GM18867 (cell line): ENCODE measurements around the gene SARNP.
"Not testable (repeated sequence)": the region's sequence is repeated elsewhere in the genome, so short reads cannot be mapped to it uniquely, and the experiment has no call there.

ENCODE experiments used
- ATAC-seq: cut with Tn5 transposase; IDR thresholded peaks from one replicate; pipeline ENCODE4 v1.9.1; 2021; ENCODE audit warnings: mild to moderate bottlenecking, moderate library complexity; ENCODE audit not compliant: unreplicated experiment

Gene SARNP

DNA sequence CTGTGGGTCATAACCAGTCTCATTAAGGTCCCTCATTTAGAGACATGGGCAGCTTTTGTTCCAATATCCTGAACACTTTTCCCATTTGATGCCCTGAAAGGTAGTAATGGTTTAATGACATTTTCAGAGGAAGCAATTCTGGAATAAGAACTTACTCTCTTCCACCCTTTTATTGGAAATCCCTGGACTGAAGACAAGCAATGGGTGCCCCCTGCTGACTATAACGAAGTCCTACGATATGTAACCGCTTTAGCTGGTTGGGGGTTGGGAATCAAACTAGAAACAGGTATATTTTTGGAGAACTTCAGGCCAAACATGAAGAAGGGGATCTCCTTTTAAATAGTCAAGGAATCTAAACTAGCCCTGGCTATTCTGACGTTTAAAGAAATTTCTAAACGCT is 20.5 kb downstream of the SARNP start:
- ATAC-seq, result no peak

DNA sequence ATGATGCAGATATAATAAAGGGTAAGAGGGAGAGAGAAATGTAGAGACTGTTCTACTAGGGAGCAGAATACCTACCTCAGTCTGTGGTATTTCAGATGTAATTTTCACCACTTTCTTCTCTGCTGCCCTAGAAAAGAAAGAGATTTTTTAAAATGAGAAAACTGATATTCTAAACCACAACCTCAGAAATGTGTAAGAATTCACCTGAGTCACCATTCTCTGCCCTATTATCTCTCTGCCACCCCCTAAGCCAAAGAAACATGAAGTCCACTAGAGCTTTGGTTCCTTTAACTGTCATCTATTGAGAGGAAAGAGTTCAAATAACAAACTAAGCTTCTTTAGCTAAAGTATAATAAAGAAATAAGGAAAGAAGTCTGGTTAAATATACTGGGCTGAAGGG is 21.6 kb downstream of the SARNP start:
- ATAC-seq, result no peak

DNA sequence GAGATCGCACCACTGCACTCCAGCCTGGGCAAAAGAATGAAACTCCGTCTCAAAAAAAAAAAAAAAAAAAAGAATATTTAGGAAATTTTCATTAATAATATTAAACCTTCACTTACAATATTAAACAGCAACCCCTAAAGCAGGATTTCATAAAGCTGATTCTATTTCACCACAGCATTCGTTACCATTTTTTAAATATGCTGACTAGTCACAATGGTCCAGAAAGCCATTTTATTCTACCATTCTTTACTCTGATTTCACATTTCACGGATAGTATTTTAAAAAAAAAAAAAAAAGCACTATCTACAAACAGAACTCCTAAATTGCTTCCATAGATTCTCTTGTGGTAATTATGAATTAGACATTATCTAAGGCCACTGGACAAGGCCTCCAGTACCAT is 27.6 kb downstream of the SARNP start:
- ATAC-seq, result no peak

DNA sequence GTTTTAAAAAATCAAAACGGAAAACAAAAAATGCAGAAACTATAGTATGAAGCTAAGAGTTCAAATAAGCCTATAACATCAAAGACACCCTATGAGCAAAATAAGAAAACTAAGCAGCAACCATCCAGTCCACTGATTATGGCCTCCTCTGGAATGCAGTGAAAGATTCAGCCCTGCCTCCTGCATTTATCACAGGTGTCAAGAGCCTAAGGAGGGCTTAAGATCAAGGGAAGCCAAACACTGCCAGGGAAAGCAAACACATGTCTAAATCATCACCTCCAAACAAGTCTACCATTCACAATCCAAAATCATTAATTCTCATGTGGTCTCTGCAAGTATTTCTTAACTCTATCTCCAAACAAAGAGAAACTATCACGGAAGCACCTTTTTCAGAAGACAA is 28.4 kb downstream of the SARNP start:
- no peak for ATAC-seq

DNA sequence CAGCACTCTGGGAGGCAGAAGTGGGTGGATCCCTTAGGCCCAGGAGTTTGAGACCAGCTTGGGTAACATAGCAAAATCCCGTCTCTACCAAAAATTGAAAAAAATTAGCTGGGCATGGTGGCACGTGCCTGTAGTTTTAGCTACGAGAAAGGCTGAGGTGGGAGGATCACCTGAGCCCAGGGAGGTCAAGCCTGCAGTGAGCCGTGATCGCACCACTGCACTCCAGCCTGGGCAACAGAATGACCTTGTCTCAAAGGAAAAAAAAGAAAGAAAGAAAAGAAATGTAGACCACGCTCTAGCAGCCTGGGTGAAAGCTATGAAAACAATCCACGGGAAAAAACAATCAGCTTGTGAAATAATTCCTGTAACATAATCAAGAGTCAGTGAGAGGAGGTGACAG is 29.0 kb downstream of the SARNP start:
- no peak for ATAC-seq

DNA sequence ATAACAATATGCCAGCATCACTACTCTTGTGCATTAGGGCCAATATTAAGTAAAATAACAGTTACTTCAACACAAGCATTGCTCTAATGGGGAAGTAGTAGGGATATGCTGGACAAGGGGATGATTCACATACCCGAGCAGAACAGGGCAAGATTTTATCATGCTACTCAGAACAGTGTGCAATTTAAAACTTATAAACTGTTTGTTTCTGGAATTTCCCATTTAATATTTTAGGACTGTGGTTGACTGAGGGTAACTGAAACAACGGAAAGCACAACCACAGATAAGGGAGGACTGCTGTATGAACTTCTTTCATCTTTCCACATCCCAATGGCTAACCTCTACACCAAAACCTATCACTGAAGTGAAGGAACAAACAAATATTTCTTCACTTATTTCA is 36.8 kb downstream of the SARNP start:
- ATAC-seq, result no peak

DNA sequence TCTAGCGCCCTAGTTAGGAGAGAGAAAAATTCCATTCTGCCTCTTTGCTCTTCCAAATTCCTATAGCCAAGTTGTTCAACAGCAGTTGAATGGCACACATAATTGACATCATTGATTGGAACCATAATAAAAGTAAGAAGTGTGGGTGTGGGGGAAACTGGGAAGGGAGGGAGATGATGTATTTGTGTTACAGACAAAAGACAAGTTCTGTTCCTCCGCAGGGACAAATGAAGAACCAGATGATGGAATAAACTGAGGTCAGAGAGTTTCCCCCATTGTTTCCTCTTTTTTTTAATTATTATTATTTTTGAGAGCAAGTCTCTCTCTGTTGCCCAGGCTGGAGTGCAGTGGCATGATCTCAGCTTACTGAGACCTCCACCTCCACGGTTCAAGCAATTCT is 39.7 kb downstream of the SARNP start:
- ATAC-seq, result no peak

DNA sequence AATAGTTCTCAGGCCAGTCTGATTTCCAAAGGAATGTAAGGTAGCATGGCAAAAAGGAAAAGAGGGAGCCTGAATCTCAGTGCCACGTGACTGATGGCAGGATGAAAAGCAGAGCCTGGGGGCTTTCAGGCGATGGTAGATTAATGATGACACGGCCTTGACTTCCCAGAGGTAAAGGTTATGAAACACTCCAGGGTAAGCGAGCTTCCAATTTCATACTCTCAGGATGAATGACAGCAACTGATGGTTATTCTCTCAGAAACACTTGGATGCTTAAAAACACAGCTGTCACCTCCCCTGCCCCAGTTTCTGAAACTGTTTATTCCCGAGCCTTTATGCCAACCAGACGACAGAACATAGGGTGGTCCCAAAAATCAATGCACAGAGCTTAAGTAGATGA is 45.8 kb downstream of the SARNP start:
- ATAC-seq, result no peak

DNA sequence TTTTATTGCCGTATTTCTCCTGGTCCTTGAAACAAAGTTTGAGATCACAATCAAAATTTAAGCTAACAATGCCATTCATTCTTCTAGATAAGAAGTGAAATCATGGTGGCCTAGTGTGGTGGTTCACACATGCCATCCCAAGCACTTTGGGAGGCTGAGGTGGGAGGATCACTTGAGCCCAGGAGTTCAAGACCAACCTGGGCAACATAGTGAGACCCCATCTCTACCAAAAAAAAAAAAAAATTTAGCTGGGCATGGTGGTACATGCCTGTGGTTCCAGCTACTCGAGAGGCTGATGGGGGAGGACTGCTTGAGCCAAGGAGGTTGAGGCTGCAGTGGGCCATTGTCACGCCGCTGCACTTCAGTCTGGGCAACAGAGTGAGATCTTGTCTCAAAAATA is 50.4 kb downstream of the SARNP start:
- ATAC-seq, result no peak

DNA sequence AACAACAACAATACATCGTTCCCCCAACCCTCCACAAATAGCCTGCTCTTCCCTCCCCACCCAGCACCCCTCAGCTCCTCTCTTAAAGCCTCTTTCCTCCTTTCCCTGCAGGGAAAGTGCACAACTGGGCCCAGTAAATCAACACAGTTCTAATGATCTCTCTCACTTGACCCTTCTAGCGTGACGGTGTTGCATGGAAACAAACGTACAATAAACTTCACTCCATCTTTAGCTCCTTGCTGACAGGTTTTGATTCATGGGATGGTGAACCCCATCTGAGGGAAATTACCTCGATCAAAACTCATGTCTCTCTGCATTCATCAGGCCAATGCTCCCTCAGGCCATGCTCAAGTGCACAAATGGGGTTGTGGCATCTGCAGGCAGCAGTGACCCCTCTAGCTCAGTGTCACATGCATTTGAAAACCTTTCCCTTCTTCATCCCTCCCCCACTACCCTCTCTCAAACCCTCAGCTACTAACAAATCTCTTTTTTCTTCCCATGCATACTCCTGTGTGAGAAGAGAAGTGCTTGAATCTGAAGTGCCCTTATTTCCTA is 51.7 kb downstream of the SARNP start:
- no peak for ATAC-seq

DNA sequence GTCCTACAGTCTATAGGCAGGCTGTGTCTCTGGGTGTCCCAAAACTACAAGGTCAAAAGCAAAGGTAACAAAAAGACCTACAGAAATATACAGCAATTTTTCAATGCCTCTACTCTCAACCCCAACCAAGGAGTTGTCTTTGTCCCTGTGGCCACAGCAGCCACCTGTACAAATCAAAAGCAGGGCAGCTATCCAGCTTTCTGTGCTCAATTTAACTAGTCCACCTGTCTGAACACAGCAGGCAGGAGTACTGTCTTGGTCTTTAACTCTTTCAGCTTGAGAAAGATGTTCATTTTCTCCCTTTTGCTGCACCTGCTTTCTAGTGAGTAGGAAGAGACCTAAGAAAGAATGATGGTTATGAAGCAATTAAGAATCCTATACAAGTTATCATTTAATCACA is 54.9 kb downstream of the SARNP start:
- no peak for ATAC-seq

DNA sequence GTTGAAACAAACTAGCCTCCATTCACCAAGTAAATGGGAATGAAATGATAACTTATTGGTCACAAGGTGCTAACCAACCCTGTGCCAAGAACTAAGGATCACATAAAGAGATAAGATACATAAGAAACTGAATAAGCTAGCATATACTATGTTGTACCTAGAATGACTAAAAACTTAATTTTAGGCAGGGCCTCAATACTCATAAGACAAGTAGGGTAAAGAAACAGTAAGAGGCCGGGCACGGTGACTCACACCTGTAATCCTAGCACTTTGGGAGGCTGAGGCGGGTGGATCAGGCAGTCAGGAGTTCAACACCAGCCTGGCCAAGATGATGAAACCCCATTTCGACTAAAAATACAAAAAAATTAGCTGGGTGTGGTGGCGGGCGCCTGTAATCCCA is 56.9 kb downstream of the SARNP start:
- no peak for ATAC-seq

DNA sequence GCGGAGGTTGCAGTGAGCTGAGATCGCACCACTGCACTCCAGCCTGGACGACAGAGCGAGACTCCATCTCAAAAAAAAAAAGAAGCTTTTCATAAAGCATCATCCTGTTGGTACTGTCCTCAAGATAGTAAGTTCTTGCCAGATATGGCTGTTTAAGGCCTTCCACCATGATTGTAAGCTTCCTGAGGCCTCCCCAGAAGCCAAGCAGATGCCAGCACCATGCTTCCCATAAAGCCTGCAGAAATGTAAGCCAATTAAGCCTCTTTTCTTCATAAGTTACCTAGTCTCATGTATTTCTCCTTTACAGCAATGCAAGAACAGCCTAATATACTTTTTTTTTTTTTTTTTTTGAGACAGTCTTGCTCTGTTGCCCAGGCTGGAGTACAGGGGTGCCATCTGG is 58.9 kb downstream of the SARNP start:
- not testable (repeated sequence) for ATAC-seq

DNA sequence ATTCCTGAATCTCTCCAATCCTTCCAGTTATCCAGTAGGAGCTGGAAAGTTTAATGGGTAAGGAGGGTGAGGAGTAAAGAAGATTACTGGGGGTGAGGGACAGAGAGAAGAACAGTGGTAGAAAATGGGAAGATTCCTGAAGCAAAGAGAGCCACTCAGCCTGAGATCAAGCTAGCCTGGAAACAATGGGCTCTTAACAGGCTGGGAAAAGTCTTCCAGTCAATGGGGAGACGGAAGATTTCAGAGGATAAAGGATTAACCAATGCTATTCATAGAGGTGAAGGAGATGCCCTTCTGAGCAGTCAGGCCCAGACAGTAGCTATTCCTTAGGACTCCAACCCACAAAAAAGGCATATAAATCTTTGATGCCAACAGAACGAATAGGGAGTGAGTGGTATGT is 59.8 kb downstream of the SARNP start:
- ATAC-seq, result no peak

DNA sequence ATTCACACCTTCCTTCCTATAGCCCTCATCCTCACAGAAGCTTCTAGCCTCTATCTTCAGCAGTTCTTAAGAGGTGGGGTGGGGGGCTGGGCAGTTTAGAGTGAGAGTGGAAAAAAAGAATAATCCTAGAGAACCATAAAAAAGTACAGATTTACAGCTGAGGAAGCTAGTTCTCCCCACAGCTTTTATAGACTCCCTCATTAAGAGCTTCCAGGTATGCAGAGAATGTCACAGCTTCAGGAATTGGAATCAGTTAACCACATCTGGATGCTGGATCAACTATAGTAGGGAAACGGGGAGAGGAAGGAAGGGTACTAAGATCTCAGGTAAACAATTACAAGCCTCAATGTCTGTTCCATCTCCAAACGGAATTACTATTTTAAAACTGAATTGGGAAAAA is 62.3 kb downstream of the SARNP start:
- no peak for ATAC-seq

DNA sequence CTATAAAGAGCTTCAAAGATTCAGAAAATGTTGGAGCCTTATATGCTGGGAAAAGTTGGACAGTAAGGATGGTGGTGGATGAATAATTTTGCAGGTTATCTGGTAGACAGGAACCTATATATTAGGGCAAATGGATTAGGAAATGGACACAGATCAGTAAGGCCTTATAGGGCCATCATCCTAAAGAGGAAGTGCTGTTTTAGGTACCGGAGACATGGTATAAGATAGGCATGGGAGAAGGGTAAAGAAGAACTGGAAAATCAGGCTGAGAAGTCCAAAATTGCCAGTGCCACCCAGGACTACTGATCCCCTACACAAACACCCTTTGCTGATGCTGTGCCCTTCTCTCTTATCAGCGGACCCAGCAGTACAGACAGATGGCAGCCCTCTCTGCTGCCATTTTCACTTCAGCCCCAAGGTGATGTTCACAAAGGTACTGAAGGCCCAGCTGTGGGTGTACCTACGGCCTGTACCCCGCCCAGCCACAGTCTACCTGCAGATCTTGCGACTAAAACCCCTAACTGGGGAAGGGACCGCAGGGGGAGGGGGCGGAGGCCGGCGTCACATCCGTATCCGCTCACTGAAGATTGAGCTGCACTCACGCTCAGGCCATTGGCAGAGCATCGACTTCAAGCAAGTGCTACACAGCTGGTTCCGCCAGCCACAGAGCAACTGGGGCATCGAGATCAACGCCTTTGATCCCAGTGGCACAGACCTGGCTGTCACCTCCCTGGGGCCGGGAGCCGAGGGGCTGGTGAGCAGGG is 69.1 kb downstream of the SARNP start:
- ATAC-seq, result no peak

DNA sequence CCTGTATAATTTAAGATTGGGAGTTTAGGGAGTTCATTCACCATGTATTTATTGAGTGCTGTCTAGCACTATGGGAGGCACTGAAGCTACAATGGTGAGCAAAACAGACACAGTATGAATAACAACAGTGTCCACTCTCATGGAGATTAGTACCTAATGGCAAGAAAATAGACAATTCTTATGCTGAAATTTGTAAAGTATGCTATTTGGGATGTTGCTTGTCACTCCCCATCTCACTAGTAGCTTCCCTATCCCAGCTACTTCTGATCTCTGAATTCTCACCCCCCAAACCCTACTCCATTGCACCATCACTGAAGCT is 70.7 kb downstream of the SARNP start:
- no peak for ATAC-seq

DNA sequence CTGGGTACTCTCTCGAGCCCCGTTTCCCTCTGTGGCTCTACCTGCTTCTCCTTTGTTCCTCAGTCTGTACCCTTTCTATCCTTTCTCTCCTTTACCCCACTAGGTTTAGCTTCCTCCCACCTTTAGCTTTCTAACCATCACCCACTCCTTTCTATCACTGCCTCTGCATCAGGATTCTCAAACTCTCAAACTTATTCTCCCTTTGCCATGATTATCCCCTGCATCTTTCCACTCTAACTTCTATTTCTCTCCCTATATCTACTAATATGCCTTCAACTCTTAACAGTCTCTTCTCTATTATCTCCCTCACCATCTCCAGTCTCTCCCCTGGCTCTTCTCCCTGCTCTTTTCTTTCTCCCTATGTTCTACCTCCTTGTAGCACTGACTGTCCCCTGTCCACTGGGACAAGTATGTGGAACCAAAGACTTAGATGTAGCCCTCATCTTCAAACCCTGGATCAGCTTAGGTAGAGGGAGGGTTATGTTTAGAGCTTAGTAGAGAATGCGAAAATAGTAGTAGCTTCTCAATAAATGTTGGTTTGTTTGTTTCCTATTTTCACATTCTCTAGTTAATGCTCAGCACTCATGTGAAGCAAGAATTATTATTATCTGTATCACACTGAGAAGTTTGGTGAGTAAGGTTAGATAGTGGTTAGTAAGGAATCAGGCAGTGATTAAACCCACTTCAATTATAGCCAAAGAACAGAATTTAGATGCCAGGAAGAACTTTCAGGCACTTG is 71.2 kb downstream of the SARNP start:
- ATAC-seq, result no peak

DNA sequence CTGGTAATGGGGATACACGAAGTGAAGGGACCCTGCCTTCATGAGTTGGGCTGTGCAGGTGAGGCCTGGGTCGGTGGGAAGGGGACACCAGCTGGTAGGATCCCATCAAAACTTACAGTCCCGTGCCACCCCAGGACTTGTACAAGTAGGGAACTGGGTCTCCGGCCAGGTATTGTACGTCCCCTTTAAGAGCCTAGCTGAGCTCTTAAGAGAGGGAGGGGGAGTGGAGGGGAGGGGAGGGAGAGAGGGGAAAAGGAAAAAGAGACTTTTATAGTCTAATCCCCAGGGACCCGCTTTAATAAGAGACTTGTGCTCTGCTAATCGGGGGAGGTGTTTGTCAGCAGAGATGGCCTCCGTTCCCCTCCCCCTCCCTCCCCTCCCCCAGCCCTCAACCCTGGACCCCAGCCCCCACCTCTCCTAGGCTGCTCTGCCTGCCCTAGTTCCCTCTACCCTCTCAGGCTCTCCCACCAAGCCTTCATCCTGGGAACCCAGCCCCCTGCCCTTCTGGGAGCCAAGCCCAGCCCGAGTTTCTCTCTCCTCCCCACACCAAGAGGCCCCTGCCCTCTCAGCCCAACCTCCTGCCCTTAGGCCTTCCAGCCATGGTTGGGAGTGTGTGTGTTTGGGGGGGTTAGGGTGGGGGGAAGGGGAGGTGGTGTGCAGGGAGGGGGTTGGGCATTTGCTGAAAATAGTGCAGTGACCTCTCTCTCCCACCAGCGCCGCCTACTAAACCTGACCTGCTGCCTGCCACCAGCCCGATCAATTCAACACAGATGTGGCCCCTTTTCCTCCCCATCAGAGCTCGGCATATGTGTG is 72.0 kb downstream of the SARNP start:
- no peak for ATAC-seq

DNA sequence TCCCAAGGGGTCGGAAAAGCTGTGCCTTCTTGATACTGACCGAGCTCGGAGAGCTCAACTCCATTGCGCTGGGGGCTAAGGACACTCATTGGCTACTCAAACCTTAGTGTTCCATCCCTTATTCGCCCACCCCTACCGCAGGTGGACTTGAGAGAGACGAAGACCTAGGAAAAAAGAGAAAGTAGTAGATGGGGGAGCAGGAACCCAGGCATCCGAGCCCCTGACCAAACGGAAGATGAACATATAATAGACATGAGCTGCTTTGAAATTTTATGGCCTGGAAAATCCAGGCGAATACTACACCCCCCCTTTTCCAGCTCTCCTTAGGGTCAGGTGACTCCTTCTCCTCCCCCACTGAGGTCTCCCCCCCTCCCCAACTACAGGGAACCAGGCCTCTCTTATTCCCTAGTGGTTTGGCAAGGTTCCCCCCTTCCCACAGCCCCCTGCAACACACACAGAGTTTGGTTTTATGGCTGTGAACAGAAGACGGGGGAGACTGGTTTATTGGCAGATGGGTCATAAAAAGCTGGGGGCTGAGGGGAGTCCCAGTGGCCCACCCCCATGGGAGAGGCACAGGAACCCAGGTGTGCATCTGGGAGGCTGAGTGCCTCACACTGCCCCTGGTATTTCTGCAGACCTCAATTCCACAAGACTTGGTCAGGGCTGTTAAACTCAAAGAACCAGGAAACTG is 73.0 kb downstream of the SARNP start:
- no peak for ATAC-seq
